NAMALWA (cell line): Measurements from ENCODE around the gene HSPA6.
"Not testable (repeated sequence)": the region's sequence is repeated elsewhere in the genome, so short reads cannot be mapped to it uniquely, and the experiment has no call there.

Source experiments
- DNase-seq: peaks from one replicate; pipeline ENCODE4 v3.0.0-alpha.2; 2015; ENCODE audit warnings: low spot score

The HSPA6 gene

GRCh38 chr1:161503394-161503748 is 21.0 kb upstream of the HSPA6 start:
- no peak for DNase-seq

GRCh38 chr1:161505686-161506085 is 18.7 kb upstream of the HSPA6 start:
- no peak for DNase-seq

- DNase-seq = no peak
These were observed 17.8 kb upstream of the HSPA6 start for GRCh38 chr1:161506336-161507223.

GRCh38 chr1:161510477-161510876 is 13.9 kb upstream of the HSPA6 start:
- DNase-seq = no peak

- DNase-seq = no peak
These were observed 13.2 kb upstream of the HSPA6 start for GRCh38 chr1:161511018-161511755.

GRCh38 chr1:161511756-161512060 is 12.6 kb upstream of the HSPA6 start:
- no peak for DNase-seq

GRCh38 chr1:161512636-161513447 is 11.5 kb upstream of the HSPA6 start:
- DNase-seq = not testable (repeated sequence)

- not testable (repeated sequence) for DNase-seq
These were observed 10.9 kb upstream of the HSPA6 start for GRCh38 chr1:161513448-161513780.

- DNase-seq = not testable (repeated sequence)
These were observed 10.4 kb upstream of the HSPA6 start for GRCh38 chr1:161513953-161514352.

- not testable (repeated sequence) for DNase-seq
These were observed 1.1 kb upstream of the HSPA6 start for GRCh38 chr1:161523041-161523816.

- DNase-seq = not testable (repeated sequence)
These were observed 477 bp downstream of the HSPA6 start for GRCh38 chr1:161524742-161525291.

GRCh38 chr1:161525321-161525720 is 981 bp downstream of the HSPA6 start:
- not testable (repeated sequence) for DNase-seq

- not testable (repeated sequence) for DNase-seq
These were observed 1.6 kb downstream of the HSPA6 start for GRCh38 chr1:161525918-161526317.

GRCh38 chr1:161528550-161528949 is 4.2 kb downstream of the HSPA6 start:
- not testable (repeated sequence) for DNase-seq

GRCh38 chr1:161529463-161530104 is 5.2 kb downstream of the HSPA6 start:
- not testable (repeated sequence) for DNase-seq

- DNase-seq = peak; percentile 88
These were observed 5.8 kb downstream of the HSPA6 start for GRCh38 chr1:161530158-161530557.

GRCh38 chr1:161530671-161531641 is 6.6 kb downstream of the HSPA6 start:
- peak; percentile 99 for DNase-seq

GRCh38 chr1:161531986-161532643 is 7.8 kb downstream of the HSPA6 start:
- peak; percentile 27 for DNase-seq
